Muscle of back (tissue), 11 donors: Measurements from ENCODE around the gene CUBN. TPM values are rescaled to one million over a fixed set of nuclear protein-coding genes. Genes with fewer than 3 reads are reported as not detected.
"Not testable (repeated sequence)": the region's sequence is repeated elsewhere in the genome, so short reads cannot be mapped to it uniquely, and the experiment has no call there.

Experiments used
- DNase-seq, 3 donors: peaks; one replicate each; pipeline versions ENCODE4 v3.0.0 to v3.0.0-alpha.2; 2013
- polyA plus RNA-seq, 10 donors: library from polyadenylated mRNA; unstranded; fragments of 120-200 nt; gene quantifications; one replicate each; pipeline ENCODE4 v1.2.1, GENCODE V29; 2013; ENCODE audit not compliant: insufficient read length in 10 of 10

Gene CUBN
- polyA plus RNA-seq, 10 donors: 1.7 to 7.2 (median 3.2) TPM

DNA sequence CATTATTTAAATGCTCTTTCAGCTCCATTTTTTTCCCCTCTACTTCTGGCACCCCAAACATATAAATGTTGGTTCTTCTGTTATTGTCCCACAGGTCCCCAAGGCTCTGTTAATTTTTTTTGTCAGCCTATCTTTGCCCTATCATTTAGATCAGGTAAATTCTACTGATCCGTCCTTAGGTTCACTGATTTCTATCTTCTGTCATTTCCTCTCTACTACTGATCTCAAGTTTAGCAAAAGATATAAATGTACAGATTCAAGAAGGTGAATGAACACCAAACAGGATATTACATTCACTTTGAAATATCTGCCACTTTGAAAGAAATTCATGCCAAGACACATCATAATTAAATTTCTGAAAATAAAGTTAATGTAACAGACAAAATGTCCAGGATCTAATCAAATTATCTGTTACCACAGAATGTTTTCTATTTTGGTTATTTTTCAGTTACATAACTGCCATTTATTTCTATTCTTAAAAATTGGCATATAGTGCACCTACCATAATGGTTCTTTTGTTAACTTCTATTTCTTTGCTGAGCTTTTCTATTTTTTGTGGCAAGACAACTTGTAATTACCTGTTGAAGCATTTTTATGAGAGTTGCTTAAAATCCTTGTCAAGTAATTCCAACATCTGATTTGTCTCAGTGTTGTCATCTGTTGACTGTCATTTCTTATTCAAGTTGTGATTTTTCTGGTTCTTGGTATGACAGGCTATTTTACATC lies 12.1 kb upstream of the CUBN start:
- no peak for DNase-seq

DNA sequence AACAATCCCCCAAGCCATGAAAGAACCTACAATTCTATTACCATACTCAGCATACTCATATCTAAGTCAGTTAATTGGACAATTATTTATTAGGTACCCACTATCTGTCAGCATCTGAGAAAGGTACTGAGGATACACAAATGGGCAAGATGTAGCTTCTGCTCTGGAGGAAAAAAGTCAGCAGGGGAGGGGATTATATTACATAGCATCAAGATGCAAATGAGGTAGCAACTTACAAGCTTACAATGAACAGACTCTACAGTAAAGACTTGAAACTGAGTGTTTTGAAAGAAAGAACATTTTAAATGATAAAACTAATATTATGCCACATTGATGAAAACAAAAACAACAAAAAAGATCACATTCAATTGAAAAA lies 10.8 kb upstream of the CUBN start:
- no peak for DNase-seq

DNA sequence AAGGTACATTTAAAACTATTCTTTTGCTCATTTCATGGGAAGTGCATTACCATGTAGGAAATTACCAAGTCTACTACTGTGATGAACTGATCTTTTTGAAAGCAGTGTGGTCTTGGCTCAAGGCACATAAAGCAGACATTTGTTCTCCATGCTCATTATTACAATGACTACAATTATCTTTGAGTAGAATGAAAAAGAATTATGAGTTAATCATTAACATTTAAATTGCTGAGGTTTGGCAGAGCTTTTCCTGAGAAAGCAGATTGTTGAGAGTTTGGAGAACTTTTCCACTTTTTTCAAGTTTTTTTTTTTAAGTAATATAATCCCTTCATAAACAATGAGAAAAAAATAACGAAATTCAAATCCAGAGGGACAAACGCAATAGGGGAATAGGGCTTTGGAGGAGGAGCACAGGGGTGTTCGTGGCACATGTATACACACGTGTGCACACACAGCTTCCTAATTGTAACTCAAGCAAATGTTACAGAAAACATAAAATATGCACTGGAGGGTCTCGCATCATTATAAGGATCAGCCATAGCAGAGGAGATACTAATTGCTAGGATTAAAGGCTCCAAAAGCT lies 8.9 kb upstream of the CUBN start:
- DNase-seq: peak in 1 of 3 donors; percentile 37

DNA sequence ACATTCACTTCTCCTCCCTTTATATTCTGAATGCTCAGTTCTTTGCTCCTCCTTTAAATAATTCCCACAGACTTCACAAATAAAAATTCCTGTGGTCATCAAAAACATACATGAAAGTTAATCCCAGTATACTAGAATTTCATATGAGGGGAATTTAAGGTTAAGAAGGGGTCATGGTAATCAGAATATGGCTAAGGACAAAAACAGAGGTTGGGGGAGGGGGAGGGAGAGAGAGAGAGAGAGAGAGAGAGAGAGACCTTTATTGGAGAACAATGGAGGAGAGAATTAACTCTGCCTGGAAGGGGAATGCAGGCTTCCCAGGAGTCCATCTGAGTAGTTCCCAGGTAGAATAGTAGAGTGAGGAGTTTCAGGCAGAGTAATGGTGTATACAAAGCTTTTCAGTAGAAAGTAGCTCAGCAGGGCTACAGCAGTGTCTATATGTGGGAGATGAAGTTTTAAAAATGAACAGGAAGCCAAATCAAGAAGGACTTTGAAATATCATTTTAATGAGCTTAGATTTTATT lies 5.2 kb upstream of the CUBN start:
- DNase-seq: no peak

DNA sequence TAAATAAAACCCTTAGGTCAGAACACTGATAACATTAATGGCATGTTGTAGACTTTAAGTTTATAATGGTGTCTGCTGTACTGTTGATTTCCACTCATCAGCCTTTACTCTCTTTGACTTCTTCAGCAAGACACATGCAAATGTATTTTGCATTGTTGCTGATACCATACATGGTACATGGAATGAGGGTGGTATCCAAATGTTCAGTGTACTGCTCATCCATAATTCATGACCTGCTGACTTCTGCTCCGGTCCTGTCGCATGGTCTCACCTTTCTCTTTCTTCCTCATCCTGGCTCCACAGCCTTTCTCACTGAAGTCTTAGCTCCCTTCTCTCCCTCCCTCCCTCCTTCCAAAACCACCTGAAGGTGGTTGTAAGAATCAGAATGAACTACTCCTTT lies 4.7 kb upstream of the CUBN start:
- DNase-seq: no peak

DNA sequence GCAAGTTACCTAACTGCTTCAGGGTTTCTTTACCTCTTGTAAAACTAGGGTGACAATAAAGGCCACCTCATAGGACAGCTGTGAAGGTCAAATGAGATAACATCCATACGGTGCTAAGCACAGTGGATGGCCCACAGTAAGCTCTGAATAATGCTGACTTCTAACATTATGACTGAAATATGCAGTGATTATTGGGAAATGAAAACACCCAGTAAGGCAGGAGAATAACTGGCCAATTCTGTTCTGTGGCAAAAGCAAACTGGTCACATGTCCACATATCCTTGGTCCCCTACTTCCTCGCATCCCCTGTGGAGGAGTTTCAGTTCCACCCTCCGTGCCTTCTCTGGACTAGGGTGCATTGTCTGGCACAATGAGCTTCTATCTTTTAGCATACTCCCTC lies 1.4 kb downstream of the CUBN start:
- no peak for DNase-seq

DNA sequence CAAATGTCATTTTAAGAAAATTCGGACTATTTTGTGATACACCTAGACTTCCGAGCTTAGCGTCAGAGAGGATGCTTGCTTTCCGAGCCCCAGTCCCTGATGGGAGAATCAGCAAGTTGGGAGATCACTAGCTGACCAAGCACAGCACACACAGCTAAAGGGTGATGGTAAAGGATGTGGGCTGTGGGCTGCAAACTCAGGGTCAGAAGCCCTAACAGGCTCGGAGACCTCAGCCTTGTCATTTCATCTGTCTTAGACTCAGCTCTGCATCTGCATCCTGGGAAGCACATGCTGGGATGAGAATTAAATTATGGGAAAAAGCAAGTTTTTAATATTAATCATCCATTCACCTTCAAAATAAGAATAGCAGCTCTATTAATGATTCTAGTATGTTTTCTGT lies 3.3 kb downstream of the CUBN start:
- DNase-seq: no peak

DNA sequence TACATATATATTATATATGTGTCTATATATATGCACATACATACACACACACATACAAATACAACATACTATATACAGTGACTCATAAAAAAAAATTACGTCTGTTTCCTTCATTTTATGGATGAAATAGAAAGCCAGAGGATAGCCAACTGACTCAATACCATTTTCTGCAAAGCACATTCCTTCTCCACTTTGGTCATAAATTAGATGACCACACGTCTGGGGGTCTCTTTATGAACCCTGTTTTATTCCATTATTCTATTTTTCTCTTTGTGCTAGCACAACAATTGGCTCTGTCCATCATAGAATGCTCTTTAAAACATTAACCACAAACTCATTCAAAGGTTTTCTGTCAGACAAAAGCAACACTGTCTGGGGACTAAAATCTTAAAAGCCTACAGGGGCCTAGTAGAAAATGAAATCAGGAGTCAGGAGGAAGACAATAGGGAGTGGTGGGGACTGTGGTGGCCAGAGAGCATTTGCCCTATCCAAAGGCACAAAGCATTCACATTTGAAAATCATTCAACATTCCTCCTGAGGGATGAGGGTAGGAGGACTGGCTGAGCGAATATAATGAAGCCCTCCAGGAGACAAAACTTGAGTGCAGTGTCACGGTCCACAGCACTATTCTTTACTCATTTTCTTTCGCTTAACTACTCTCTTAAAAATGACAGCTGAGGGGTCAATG lies 4.3 kb downstream of the CUBN start:
- DNase-seq: no peak

DNA sequence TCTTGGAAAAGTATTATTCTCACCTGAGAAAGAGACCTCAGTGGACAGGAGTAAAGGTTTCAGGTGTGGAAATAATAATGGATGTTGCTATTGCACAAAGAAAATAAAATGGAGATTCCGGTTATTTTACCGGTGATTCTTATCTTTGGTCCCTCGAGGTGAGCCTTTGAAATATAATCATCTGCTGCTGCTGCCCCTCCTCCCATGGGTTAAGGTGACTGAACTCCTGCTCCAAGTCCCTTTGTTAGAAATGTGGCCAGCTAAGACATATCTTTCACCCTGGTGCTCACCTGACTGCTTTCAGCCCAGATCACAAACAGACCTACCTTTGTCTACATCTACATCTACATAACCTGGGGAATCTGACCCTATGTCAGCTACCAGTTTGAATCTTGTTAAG lies 5.7 kb downstream of the CUBN start:
- no peak for DNase-seq

DNA sequence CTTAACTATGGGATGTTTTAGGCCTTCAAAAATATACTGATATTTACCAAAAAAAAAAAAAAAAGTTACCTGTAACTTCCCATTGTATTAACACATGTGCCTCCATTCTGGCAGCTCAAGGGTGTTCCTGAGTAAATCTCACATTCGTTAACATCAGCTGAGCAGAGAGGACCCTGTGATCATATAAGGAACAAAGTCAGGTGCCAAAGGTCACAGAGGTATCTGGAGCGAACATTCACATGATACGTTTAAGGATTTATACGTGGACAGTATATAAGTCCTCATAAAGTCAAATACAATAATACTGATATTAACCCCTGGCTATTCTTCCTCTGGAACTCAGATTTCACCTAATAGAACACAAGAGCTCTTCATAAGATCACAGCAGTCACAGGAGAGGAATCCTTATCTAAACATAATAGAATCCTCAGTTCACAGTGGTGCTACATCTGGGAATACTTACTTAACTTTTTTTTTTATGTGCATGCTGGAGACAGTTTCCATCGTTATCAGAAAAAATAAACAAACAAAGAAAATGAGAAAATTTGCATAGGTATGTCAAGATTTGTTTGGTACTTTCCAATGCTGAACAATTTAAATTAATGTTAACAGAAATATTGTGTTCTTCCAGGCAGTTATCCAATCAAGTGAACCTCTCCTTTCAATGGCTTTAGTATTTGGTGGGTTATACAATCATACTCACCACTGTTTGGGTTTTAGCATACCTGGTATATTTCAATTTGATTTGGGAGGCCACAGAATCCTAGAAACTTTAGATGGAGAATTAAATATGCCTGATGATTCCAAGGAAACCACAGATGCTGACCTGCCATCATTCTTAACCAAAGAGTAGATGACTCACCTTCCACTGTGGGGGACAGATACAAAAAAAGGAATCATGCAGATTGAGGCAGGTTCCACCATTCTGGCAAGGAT lies 6.6 kb downstream of the CUBN start:
- peak in 1 of 3 donors; percentile 62 for DNase-seq

DNA sequence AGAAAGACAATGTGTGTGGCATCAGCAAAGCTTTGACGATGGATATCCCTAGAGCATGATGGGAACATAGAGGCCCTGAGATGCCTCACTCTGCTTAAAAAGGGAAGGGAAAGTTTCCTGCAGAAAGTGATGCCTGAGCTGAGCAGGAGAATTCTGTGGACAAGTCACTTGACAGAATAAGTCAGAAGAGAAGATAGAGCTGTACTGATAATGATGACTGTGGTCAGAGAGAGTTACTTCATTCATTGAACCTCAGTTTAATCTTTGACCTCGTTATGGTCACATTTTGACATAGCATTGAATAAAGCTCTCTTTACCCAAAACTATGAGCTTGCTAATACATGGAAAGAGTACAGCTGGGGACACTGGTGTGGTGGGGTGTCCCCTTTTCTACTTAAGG lies 7.6 kb downstream of the CUBN start:
- no peak for DNase-seq

DNA sequence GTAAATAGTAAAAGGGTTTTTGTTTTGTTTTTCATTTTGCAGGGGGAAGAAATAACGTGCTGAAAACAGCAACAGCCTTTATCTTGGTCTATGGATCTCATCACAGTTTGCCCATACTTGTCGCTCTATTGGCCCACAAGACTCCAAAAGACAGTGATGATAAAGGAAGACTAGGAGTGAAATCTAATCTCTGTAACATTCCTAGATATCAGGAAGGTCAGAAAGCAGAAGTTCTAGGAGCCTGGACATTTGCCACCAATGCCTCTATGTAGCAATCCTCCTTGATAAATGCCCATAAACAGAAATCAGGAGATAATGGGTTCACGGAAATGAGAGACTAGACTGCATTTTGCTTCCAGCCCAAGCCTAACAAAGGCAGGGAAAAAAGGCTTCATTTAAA lies 8.9 kb downstream of the CUBN start:
- no peak for DNase-seq

DNA sequence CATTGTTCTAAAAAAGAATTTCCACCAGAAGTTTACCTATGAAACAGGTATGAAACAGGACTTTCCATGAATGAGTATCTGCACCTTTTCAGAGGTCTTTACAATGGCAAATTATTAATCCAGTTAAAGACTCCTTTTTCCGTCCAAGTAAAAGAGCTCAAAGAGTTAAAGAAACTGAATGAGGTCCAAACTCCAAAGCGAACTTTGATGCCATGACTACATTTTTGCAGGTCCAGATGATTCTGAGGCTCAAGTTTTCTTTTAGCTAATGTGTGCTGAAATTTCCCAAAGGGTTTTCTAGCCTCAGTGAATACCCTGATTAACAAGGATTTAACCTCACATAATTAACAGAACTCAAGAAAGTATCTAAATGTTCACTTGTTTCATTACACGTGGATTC lies 9.8 kb downstream of the CUBN start:
- no peak for DNase-seq

DNA sequence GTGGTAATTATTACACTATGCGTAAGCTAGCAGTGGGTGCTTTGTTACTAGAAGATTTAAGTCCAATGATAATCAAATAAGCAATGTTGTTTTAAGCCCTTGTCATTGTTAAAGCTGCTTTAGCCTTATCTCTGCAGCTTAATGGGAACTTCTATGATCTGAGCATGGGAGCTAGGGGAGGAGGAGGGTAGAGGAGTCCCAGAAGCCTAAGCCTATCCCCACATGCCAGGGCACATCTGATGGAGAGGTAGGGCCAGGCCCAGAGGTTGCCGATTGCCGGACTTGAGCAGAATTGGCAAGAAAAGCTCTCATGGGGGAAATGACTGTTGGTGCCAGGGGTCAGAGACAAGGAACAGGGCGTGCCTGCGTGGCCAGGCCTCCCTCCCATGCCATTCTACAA lies 13.4 kb downstream of the CUBN start:
- DNase-seq: no peak

DNA sequence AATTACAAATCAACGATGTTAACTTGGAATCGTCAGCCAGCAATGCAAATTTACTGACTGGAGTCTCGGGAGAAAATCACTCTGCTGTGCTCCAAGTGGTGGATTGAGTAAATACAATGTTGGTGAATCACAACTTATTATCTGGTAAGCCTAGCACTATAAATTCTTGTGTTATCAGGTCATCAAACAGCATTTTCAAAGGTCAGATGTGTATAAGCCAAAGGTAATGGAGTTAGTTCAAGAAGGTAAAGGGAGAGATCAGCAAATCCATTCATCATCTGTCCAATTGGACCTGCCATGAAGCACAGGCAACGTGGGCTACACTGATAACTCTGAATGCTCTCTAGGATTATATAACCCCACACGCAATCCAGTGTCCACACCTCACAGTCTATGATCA lies 13.9 kb downstream of the CUBN start:
- peak in 1 of 3 donors; percentile 19 for DNase-seq

DNA sequence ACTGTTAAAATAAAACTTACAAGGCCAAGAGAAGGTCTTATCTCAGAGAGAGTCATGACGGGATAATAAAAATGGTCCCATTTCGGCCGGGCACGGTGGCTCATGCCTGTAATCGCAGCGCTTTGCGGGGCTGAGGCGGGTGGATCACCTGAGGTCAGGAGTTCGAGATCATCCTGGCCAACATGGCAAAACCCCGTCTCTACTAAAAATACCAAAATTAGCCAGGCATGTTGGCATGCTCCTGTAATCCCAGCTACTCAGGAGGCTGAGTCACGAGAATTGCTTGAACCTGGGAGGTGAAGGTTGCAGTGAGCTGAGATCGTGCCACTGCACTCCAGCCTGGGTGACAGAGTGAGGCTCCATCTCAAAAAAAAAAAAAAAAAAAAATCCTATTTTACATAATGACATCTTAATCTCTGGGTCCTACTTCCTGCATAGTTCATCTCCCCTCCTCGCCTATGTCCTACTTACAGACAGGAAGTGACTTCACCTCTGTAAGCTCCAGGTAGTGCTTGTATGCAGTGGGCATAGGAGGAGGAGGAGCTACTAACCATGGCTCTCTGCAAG lies 14.7 kb downstream of the CUBN start:
- DNase-seq: not testable (repeated sequence)

DNA sequence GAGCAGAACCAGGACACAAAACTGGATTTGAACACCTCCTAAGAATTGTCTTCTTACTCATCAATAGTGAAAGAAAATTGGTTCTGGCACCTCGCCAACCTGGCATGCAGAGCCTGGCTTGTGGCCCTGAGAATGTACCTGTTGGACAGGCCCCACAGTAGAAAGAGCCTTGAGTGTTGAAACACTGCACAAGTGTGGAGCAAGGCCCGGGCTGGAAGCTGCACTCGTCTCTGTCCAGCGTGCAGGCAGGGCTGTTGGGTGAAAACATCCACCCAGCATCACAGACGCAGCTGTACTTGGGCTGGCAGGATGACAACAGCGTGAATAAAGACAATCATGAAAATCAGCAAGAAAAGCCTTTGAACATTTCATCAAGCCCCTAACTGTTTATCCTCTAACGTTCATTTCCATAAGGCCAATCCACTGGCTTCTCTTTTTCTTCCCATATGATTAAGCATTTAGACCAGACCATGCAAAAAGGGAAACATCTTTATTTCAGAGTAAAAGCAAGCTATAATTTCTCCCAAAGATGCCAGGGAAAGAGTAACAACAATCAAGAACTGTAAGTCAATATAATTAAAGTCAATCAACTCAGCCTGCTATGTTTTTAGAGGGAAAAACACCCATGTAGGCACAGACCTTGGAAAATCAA lies 15.6 kb downstream of the CUBN start:
- DNase-seq: peak; percentile 27 to 70 (median 44)

DNA sequence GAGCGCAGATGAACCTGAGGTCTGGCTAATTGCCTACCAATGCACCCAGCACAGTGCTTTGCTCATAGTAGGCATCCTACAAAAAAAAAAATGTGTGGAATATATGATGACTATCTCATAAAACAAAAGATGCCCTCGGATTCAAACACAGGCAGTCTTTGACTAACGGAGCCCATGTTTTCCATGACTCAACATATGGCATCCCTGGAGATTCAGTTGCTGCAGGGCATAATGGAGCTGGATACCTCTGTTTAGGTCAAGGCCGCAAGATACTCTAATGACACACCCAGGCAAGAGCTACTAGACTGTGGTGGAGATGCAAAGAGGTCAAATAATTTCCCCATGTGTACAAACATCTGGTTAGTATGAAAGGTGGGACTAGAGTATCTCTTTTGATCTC lies 16.3 kb downstream of the CUBN start:
- DNase-seq: no peak

DNA sequence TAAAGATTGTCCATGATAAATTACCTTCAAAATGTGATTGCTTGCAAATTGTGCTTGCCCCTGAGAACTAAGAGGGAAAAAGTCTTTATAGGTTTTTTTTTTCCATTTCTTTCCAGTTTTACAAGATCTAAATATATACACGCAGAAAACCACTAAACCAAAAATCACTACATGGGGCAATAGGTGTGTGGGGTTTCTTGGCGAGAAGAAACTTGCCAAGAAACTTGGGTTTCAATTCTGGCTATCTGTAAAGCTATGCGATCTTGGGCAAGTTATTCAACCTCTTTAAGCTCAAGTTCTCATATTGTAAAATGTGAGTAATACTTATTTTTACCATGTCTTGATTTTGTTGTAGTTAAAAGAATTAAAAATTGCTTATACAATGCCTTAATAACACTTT lies 17.0 kb downstream of the CUBN start:
- DNase-seq: no peak

DNA sequence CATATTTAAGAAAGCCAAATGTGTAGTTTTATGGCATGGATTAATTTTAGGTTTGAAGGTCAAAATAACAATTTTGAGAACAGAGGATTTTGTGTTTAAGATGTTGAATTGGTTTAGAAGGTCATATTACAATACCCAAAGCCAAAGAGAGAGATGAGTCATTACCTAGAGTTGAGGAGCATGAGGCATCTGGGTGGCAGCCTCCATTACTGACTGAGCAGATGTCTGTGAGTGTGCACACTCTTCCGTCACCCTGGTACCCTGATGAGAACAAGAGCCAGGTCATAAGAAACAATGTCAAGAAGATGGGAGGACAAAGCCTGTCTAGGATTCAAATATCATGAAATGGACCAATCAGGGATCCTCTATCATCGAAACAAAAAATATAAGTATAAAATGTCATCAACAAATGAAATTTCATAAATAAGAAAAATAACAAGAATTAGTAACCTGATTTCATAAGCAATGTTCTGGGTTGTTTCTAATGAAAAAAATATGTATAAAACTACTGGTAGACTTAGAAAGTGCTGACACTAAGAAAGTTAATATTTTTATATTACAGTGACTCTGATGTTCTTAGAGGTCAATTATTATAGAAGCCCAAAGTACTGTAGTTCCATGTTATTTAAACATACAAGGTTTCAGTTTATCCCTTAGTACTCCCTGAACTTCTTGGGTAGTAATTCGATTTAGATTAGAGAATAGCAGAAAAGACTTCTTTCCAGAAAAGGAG lies 20.0 kb downstream of the CUBN start:
- peak in 1 of 3 donors; percentile 23 for DNase-seq
